ENCODE measurements around the gene KCTD12. TPM values are rescaled to one million over a fixed set of nuclear protein-coding genes. Genes with fewer than 3 reads are reported as not detected.

The KCTD12 gene
- total and polyA plus RNA-seq, 2 of the 13 experiments (the other 11 are each of a cell fraction or from before 2014, with no cell fraction given) = not detected

- TF ChIP-seq CTCF (CRISPR knock-in tag; IDR thresholded peaks at IDR 0.05) (peak; percentile 44; the same call in 1 of the 2 replicates), ZBTB8A (CRISPR knock-in tag; IDR thresholded peaks at IDR 0.05; ENCODE audit: borderline replicate concordance, low read depth) (no peak)
Observed at GRCh38 chr13:76886292-76887075, at the start of gene KCTD12 (continued).

GRCh38 chr13:76934671-76935070, 48.5 kb upstream of the KCTD12 start:
- WGBS (ENCODE audit: low lambda C conversion rate) = 40% methylated on average over 1 of the region's 1 CpG
- no peaks in the 10 kb centered on the region for H4K20me1 ChIP-seq (ENCODE audit: insufficient read depth, low read length)
- H3K4me2 ChIP-seq (ENCODE audit: low read depth, low read length) = no peak overlapping the region
- no peak overlapping the region for H3K27ac ChIP-seq (ENCODE audit: extremely low read length, insufficient read depth, low read length)
- BruUV-seq (replicated peaks) = no TSS peak
- in situ Hi-C loops (cut with HindIII; ENCODE audit: extremely low pct_ligation_motif_present, low pct_unique_long_range_greater_than_20kb) (no loop called here), intact Hi-C loops (cut with micrococcal nuclease; ENCODE audit: unreplicated experiment) (no loop called here)
- TF ChIP-seq MIER2 (CRISPR knock-in tag; IDR thresholded peaks at IDR 0.05) (no peak), ELK4 (CRISPR knock-in tag; IDR thresholded peaks at IDR 0.05; ENCODE audit: borderline replicate concordance) (no peak), GATAD1 (CRISPR knock-in tag; IDR thresholded peaks at IDR 0.05) (no peak), HINFP (CRISPR knock-in tag; IDR thresholded peaks at IDR 0.05; ENCODE audit: low read depth) (no peak), ZNF207 (IDR thresholded peaks at IDR 0.05; ENCODE audit: borderline replicate concordance) (no peak), DZIP1 (CRISPR knock-in tag; IDR thresholded peaks at IDR 0.05) (no peak)
- H3K27me3 ChIP-seq (ENCODE audit: control insufficient read depth in 1 of 2, insufficient read depth in 2 of 2, low read length in 2 of 2) = no peaks in the 10 kb centered on the region
- no peak for FAIRE-seq
- H3K4me1 ChIP-seq (ENCODE audit: insufficient read depth, low read length) = no peaks in the 10 kb centered on the region
- H3K4me3 ChIP-seq (replicated peaks in 1 of 3; ENCODE audit: insufficient read depth in 1 of 3, low read depth in 2 of 3, low read length in 3 of 3) = no peak overlapping the region
- no peaks in the 10 kb centered on the region for H3K79me2 ChIP-seq (ENCODE audit: insufficient read depth, low read length)
- no peak for DNase-seq (ENCODE audit: low spot score)
- ChIA-PET POLR2A (no interaction called here), CTCF (ENCODE audit: low intra/inter-chr PET ratio, low total read pairs) (no interaction called here)
- H3K9ac ChIP-seq (ENCODE audit: insufficient read depth, low read depth, low read length) = no peak overlapping the region
- no peak overlapping the region for H2AFZ ChIP-seq (ENCODE audit: low read length)
- H3K36me3 ChIP-seq (replicated peaks in 1 of 2; ENCODE audit: control insufficient read depth in 1 of 2, insufficient read depth in 2 of 2, low read length in 2 of 2) = no peaks in the 10 kb centered on the region
- no peaks in the 10 kb centered on the region for H3K9me3 ChIP-seq (ENCODE audit: low read length)
- no peak for ATAC-seq
